KMS-11 (cell line): Measurements from ENCODE around the gene REEP1.
A peak's percentile ranks its signal among the peaks of the same experiment; 100 is the strongest.
"Not testable (repeated sequence)": the region's sequence is repeated elsewhere in the genome, so short reads cannot be mapped to it uniquely, and the experiment has no call there.

ENCODE experiments used
- H2AFZ ChIP-seq: fragments of 200-600 bp; sonication (generic); 2 replicates; pipeline ENCODE4 v1.6.1; 2016; ENCODE audit warnings: antibody characterized with exemption, mixed run types, low read depth
- H3K27ac ChIP-seq: fragments of 200-600 bp; sonication (generic); 2 replicates; pipeline ENCODE4 v1.6.1; 2016; ENCODE audit warnings: mild to moderate bottlenecking, mixed run types
- H3K27me3 ChIP-seq: fragments of 200-600 bp; sonication (generic); 2 replicates; pipeline ENCODE4 v1.6.1; 2017; ENCODE audit warnings: mild to moderate bottlenecking, low read depth, mixed run types, moderate library complexity; ENCODE audit not compliant: insufficient read depth
- H3K36me3 ChIP-seq: fragments of 200-600 bp; sonication (generic); 2 replicates; pipeline ENCODE4 v1.6.1; 2017; ENCODE audit warnings: mild to moderate bottlenecking, mixed run types; ENCODE audit not compliant: insufficient read depth
- H3K4me1 ChIP-seq: fragments of 200-600 bp; sonication (generic); 2 replicates; pipeline ENCODE4 v1.6.1; 2016; ENCODE audit warnings: mild to moderate bottlenecking, low read depth, mixed run types; ENCODE audit not compliant: poor library complexity, severe bottlenecking
- H3K4me2 ChIP-seq: fragments of 200-600 bp; sonication (generic); 2 replicates; pipeline ENCODE4 v1.7.0; 2016; ENCODE audit warnings: mild to moderate bottlenecking, mixed run types
- H3K4me3 ChIP-seq: fragments of 200-600 bp; sonication (generic); IDR thresholded peaks from 2 replicates; pipeline ENCODE4 v1.6.1; 2017; ENCODE audit warnings: low read depth, low read length, mixed read lengths; ENCODE audit not compliant: insufficient read depth
- H3K79me2 ChIP-seq: fragments of 200-600 bp; sonication (generic); 2 replicates; pipeline ENCODE4 v1.6.1; 2016; ENCODE audit warnings: low read depth, mixed run types; ENCODE audit not compliant: insufficient read depth
- H3K9ac ChIP-seq: fragments of 200-600 bp; sonication (generic); 2 replicates; pipeline ENCODE4 v1.6.1; 2016; ENCODE audit warnings: mild to moderate bottlenecking, mixed run types
- H4K20me1 ChIP-seq: fragments of 200-600 bp; sonication (generic); 2 replicates; pipeline ENCODE4 v1.6.1; 2016; ENCODE audit warnings: mild to moderate bottlenecking, mixed run types; ENCODE audit not compliant: insufficient read depth
- TF ChIP-seq, protein P1 (sequence below): fragments of 200-600 bp; sonication (generic); conservative IDR thresholded peaks from 2 replicates; pipeline ENCODE4 v1.6.1; 2017; ENCODE audit warnings: low read depth, mild to moderate bottlenecking, antibody characterized with exemption, low read length, moderate library complexity, mixed read lengths

The REEP1 gene

DNA sequence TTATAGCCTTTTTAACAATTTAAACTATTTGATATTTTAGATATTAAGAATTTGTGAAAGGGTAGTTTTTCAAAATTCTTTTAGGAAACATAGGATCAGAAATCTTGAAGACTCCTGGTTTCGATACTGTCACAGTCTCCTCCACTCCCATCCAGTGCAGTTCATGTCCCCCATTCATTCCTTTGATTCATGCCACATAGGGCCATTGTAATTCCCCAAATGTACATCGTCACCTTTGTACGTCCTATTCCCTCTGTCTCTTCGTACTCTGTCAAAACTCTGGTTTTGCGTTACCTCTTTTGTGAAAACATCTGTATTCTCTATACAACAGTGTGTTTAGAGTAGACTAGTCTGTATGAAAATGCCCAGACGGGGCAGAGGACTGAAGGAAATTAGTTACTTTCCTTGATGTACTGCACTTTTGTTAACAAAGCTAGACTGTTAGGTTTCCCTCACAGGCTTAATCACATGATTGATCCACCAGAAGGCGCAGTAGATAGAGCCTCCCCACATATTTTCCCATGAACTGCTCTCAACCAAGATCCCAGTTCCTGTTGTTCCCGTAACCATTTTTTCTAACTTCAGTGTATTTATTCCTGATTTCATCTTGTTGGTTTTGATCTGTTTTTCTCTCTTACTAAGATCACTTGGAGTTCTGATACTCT lies 135.6 kb downstream of the REEP1 start:
- H3K4me2 ChIP-seq: peak overlapping the region; percentile 11; the same call in 1 of the 2 replicates
- no peaks in the 10 kb centered on the region for H4K20me1 ChIP-seq
- H2AFZ ChIP-seq: no peak overlapping the region
- peaks cover 47% of the 10 kb centered on the region for H3K79me2 ChIP-seq
- H3K4me3 ChIP-seq: no peak overlapping the region
- H3K36me3 ChIP-seq: no peaks in the 10 kb centered on the region; the same call in 1 of the 2 replicates
- H3K27me3 ChIP-seq: no peaks in the 10 kb centered on the region
- TF ChIP-seq, protein P1, sequence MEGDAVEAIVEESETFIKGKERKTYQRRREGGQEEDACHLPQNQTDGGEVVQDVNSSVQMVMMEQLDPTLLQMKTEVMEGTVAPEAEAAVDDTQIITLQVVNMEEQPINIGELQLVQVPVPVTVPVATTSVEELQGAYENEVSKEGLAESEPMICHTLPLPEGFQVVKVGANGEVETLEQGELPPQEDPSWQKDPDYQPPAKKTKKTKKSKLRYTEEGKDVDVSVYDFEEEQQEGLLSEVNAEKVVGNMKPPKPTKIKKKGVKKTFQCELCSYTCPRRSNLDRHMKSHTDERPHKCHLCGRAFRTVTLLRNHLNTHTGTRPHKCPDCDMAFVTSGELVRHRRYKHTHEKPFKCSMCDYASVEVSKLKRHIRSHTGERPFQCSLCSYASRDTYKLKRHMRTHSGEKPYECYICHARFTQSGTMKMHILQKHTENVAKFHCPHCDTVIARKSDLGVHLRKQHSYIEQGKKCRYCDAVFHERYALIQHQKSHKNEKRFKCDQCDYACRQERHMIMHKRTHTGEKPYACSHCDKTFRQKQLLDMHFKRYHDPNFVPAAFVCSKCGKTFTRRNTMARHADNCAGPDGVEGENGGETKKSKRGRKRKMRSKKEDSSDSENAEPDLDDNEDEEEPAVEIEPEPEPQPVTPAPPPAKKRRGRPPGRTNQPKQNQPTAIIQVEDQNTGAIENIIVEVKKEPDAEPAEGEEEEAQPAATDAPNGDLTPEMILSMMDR: no peak
- H3K4me1 ChIP-seq: peaks cover 32% of the 10 kb centered on the region
- H3K9ac ChIP-seq: no peak overlapping the region
- no peak overlapping the region for H3K27ac ChIP-seq

DNA sequence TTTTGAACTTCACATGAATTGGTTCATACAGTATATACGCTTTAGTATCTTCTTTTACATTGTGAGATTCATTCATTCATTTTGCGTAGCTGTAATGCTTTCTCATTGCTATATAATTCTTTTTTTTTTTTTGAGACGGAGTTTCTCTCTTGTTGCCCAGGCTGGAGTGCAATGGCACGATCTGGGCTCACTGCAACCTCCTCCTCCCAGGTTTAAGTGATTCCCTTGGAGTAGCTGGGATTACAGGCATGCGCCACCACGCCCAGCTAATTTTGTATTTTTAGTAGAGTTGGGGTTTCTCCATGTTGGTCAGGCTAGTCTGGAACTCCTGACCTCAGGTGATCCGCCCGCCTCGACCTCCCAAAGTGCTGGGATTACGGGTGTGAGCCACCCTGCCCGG lies 136.9 kb downstream of the REEP1 start:
- not testable (repeated sequence) for H3K36me3 ChIP-seq, H4K20me1 ChIP-seq, H3K4me3 ChIP-seq, H3K9ac ChIP-seq, H2AFZ ChIP-seq, H3K27me3 ChIP-seq, H3K27ac ChIP-seq
- Histone ChIP-seq H3K4me1 (peaks cover 32% of the 10 kb centered on the region), H3K4me2 (peak overlapping the region; percentile 71), H3K79me2 (peaks cover 47% of the 10 kb centered on the region)

DNA sequence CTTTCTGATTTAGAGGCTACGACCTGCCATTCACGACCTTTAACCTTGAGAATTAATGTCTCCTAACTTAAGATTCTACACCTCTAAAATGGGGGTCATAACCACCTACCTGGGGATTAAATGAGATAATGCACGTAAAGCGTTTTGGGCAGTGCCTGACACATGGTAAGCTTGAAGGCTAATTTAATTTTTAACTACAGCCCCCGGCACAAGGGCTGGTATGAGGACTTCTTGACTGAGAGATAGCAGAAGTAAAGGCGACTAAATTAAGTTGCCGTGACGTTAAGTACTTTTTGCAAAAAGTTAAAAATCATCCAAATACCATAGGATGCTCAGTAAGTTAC lies 137.6 kb downstream of the REEP1 start:
- H3K4me3 ChIP-seq: peak overlapping the region; percentile 90
- TF ChIP-seq, protein P1: no peak
- no peaks in the 10 kb centered on the region for H3K27me3 ChIP-seq
- H3K4me1 ChIP-seq: peaks cover 32% of the 10 kb centered on the region
- peak overlapping the region; percentile 71 for H3K4me2 ChIP-seq
- H2AFZ ChIP-seq: peak overlapping the region; percentile 85
- peaks cover 47% of the 10 kb centered on the region for H3K79me2 ChIP-seq
- H3K9ac ChIP-seq: peak overlapping the region; percentile 65
- peak overlapping the region; percentile 67; the same call in 1 of the 2 replicates for H3K27ac ChIP-seq
- H4K20me1 ChIP-seq: no peaks in the 10 kb centered on the region
- H3K36me3 ChIP-seq: no peaks in the 10 kb centered on the region

DNA sequence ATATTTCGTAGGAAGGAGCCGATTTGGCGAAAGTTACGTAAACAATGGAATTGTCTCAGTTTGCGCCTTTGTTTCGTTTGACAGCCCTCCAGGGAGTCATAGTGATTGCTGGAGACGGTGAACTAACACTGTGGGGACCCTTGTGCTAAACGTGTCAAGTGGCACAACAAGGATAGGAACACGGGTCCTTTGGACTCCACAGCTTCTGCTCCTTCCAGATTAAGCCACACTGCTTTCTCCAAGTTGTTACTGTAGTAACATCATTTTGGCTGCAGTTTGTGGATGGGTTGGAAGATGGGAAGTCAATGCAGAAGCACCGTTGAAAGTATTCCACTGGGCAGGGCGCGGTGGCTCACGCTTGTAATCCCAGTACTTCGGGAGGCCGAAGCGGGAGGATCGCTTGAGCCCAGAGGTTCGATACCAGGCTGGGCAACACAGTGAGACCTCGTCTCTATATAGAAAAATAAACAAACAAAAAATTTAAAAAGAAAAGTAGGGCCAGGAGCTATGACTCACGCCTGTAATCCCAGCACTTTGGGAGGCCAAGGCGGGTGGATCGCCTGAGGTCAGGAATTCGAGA lies 141.5 kb downstream of the REEP1 start:
- Histone ChIP-seq H3K4me3 (peak overlapping the region; percentile 95), H3K4me2 (peak overlapping the region; percentile 55), H3K27me3 (no peaks in the 10 kb centered on the region), H4K20me1 (no peaks in the 10 kb centered on the region), H3K9ac (peak overlapping the region; percentile 89), H3K79me2 (peaks cover 53% of the 10 kb centered on the region), H2AFZ (peak overlapping the region; percentile 53), H3K27ac (peak overlapping the region; percentile 95), H3K36me3 (no peaks in the 10 kb centered on the region), H3K4me1 (peaks cover 40% of the 10 kb centered on the region)
- TF ChIP-seq, protein P1: no peak
